PC-9 (cell line): ENCODE data around the gene ANGPTL2. TPM values are rescaled to one million over a fixed set of nuclear protein-coding genes. Genes with fewer than 3 reads are reported as not detected.

ENCODE experiments used
- BruUV-seq: library from RNA; stranded (reverse); fragments of 400-500 nt; replicated peaks from 2 replicates; lab custom pipeline; 2021; lab: Mats Ljungman, UMichigan
- CTCF ChIA-PET: fragments of 300-600 bp; sonication (Branson Sonifier 250); formaldehyde crosslinking; loops from one replicate; lab custom pipeline; 2022; ENCODE audit warnings: antibody characterized with exemption; lab: Charles Lee
- POLR2A ChIA-PET: fragments of 300-600 bp; sonication (Branson Sonifier 250); formaldehyde crosslinking; loops from one replicate; lab custom pipeline; 2022; ENCODE audit warnings: antibody characterized with exemption; ENCODE audit not compliant: unreplicated experiment; lab: Charles Lee
- DNase-seq, 2 experiments: peaks; one replicate each; pipeline versions ENCODE4 v3.0.0 to v3.0.0-alpha.2; 2015 to 2022; ENCODE audit warnings: mixed read lengths in 1 of 2
- H2AFZ ChIP-seq: fragments of 200-600 bp; sonication (generic); 2 replicates; pipeline ENCODE4 v1.8.1; 2017; ENCODE audit warnings: antibody characterized with exemption
- H3F3A ChIP-seq: fragments of 200-600 bp; sonication (generic); 2 replicates; pipeline ENCODE4 v1.8.1; 2017; ENCODE audit warnings: antibody characterized with exemption, mild to moderate bottlenecking, low read depth; ENCODE audit not compliant: insufficient read depth
- H3K27ac ChIP-seq: fragments of 200-600 bp; sonication (generic); 2 replicates; pipeline ENCODE4 v1.6.1; 2016; ENCODE audit warnings: mixed run types
- H3K27me3 ChIP-seq: fragments of 200-600 bp; sonication (generic); 2 replicates; pipeline ENCODE4 v1.6.1; 2016; ENCODE audit warnings: low read depth, mixed run types; ENCODE audit not compliant: insufficient read depth
- H3K36me3 ChIP-seq: fragments of 200-600 bp; sonication (generic); 2 replicates; pipeline ENCODE4 v1.6.1; 2016; ENCODE audit warnings: low read depth, mixed run types
- H3K4me1 ChIP-seq: fragments of 200-600 bp; sonication (generic); replicated peaks from 2 replicates; pipeline ENCODE4 v1.6.1; 2016; ENCODE audit warnings: mixed run types; ENCODE audit not compliant: insufficient read depth
- H3K4me2 ChIP-seq: fragments of 200-600 bp; sonication (generic); 2 replicates; pipeline ENCODE4 v1.6.1; 2017; ENCODE audit warnings: mixed run types
- H3K4me3 ChIP-seq: fragments of 200-600 bp; sonication (generic); 2 replicates; pipeline ENCODE4 v1.6.1; 2016; ENCODE audit warnings: mixed run types
- H3K79me2 ChIP-seq: fragments of 200-600 bp; sonication (generic); 2 replicates; pipeline ENCODE4 v1.6.1; 2017; ENCODE audit warnings: low read depth, mixed run types
- H3K9me2 ChIP-seq: fragments of 200-600 bp; sonication (generic); 2 replicates; pipeline ENCODE4 v1.8.1; 2017; ENCODE audit warnings: mild to moderate bottlenecking; ENCODE audit not compliant: insufficient read depth
- H3K9me3 ChIP-seq: fragments of 200-600 bp; sonication (generic); 2 replicates; pipeline ENCODE4 v1.8.1; 2016; ENCODE audit warnings: low read depth; ENCODE audit not compliant: insufficient read depth
- H4K20me1 ChIP-seq: fragments of 200-600 bp; sonication (generic); 2 replicates; pipeline ENCODE4 v1.8.1; 2017; ENCODE audit not compliant: insufficient read depth
- EZH2 ChIP-seq: fragments of 200-600 bp; sonication (generic); IDR thresholded peaks from 2 replicates; pipeline ENCODE4 v1.8.0; 2017; ENCODE audit warnings: antibody characterized with exemption, low read depth
- intact Hi-C: fragments of 100-400 bp; cut with micrococcal nuclease; formaldehyde crosslinking; loops from one replicate; pipeline ENCODE4 v1.10.0; 2022; ENCODE audit not compliant: unreplicated experiment
- total RNA-seq: library from RNA; stranded (reverse); gene quantifications from 2 replicates; pipeline ENCODE4 v1.2.3, GENCODE V29; 2021
- TF ChIP-seq, protein P1 (sequence below): fragments of 200-600 bp; sonication (generic); conservative IDR thresholded peaks from 2 replicates; pipeline ENCODE4 v1.6.1; 2017; ENCODE audit warnings: mixed run types, antibody characterized with exemption, mild to moderate bottlenecking, moderate library complexity

The ANGPTL2 gene
- total RNA-seq, 1 experiment from 2014 or later = 0.13 TPM

DNA sequence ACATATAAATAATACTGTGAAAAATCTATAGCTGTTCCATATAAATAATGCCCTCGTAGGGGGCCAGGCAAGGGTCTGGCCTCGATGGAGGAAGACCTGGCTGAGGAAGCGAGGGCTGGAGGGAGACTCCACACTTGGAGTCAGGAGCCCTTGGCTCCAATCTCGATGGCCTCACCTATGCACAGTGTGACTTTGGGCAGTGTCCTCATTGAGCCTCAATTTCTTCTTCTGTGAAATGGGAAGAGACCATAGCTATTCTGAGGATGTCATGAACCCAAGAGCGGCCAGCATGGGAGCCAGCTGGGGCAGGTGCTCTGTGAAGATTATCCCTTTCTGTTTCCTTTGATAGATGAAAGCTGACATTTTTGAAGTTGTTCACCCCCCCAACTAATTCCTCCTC, 24.8 kb downstream of the ANGPTL2 start:
- intact Hi-C loops = no loop called here
- no peaks in the 10 kb centered on the region for H3K9me3 ChIP-seq
- no peaks in the 10 kb centered on the region for H4K20me1 ChIP-seq
- H3K4me2 ChIP-seq = no peak overlapping the region
- no peak overlapping the region for H3K4me3 ChIP-seq
- ChIA-PET CTCF (no interaction called here), POLR2A (no interaction called here)
- H3K9me2 ChIP-seq = no peaks in the 10 kb centered on the region
- TF ChIP-seq EZH2 = no peak
- TF ChIP-seq, protein P1, sequence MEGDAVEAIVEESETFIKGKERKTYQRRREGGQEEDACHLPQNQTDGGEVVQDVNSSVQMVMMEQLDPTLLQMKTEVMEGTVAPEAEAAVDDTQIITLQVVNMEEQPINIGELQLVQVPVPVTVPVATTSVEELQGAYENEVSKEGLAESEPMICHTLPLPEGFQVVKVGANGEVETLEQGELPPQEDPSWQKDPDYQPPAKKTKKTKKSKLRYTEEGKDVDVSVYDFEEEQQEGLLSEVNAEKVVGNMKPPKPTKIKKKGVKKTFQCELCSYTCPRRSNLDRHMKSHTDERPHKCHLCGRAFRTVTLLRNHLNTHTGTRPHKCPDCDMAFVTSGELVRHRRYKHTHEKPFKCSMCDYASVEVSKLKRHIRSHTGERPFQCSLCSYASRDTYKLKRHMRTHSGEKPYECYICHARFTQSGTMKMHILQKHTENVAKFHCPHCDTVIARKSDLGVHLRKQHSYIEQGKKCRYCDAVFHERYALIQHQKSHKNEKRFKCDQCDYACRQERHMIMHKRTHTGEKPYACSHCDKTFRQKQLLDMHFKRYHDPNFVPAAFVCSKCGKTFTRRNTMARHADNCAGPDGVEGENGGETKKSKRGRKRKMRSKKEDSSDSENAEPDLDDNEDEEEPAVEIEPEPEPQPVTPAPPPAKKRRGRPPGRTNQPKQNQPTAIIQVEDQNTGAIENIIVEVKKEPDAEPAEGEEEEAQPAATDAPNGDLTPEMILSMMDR = no peak
- BruUV-seq = no TSS peak
- H2AFZ ChIP-seq = no peak overlapping the region
- no peaks in the 10 kb centered on the region for H3K79me2 ChIP-seq
- no peaks in the 10 kb centered on the region for H3K4me1 ChIP-seq
- no peak for DNase-seq
- no peaks in the 10 kb centered on the region for H3K27me3 ChIP-seq
- H3K27ac ChIP-seq = no peak overlapping the region
- H3K36me3 ChIP-seq = no peaks in the 10 kb centered on the region
- H3F3A ChIP-seq = no peaks in the 10 kb centered on the region

DNA sequence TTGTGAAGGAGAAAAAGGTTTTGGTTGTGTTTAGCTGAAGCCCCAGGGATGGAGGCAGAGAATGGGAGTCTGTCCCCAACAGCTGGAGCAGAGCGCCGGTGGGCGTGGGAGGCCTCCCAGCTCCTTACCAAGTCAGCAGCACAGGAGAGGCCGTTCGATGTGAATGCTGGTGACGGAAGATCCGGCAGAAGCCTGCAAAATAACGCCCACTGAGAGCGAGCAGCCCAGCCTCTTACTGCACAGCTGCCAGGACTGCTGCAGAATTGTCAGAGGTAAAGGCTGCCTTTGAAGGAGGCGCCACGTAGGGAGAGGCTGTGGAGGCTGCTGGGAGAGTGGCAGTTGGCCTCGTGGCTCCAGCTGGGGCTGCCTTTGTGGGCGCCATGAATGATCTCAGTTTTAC, 26.2 kb downstream of the ANGPTL2 start:
- H3K4me2 ChIP-seq = no peak overlapping the region

DNA sequence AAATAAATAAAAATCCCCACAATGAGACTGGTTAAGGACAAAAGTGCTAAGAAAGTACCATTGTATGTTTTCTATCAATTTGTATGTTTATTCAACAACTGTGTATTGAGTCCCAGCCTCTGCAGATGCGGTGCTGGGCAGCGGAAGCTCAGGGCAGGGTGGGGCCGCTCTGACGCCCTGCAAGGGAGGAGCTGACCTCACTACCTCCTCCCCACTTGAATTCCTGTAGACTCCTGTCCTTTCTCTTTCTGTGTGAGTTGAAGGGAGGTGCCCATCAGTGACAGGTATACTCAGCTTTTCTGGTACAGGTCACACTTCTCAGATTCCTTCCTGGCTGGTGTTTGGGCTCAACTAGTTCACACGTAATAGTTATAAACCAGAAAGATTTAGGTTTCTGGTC, 27.0 kb downstream of the ANGPTL2 start:
- H2AFZ ChIP-seq = no peak overlapping the region
- no peaks in the 10 kb centered on the region for H3K79me2 ChIP-seq
- no TSS peak for BruUV-seq
- H3F3A ChIP-seq = no peaks in the 10 kb centered on the region
- intact Hi-C loops = no loop called here
- no peaks in the 10 kb centered on the region for H3K36me3 ChIP-seq
- TF ChIP-seq EZH2 = no peak
- TF ChIP-seq, protein P1 = no peak
- H3K4me3 ChIP-seq = no peak overlapping the region
- no peak overlapping the region for H3K4me2 ChIP-seq
- ChIA-PET CTCF (interaction anchor here (0.6 to 0.7 kb wide), 4 partner anchors 13 to 307 kb away, joined by 3 to 9 read pairs (median 4); no protein-coding TSS in a partner anchor), POLR2A (interaction anchor here (0.6 kb wide), 1 partner anchor 16 kb away, joined by 3 read pairs; no protein-coding TSS in a partner anchor)
- H3K9me2 ChIP-seq = no peaks in the 10 kb centered on the region
- no peaks in the 10 kb centered on the region for H3K4me1 ChIP-seq
- H3K27me3 ChIP-seq = no peaks in the 10 kb centered on the region
- H3K27ac ChIP-seq = no peak overlapping the region
- peak in 1 of 2 experiments; percentile 56 for DNase-seq
- H3K9me3 ChIP-seq = no peaks in the 10 kb centered on the region
- no peaks in the 10 kb centered on the region for H4K20me1 ChIP-seq

More for the DNA sequence above, 26.2 kb downstream of the ANGPTL2 start:
- intact Hi-C loops = no loop called here
- DNase-seq = no peak
- ChIA-PET POLR2A (no interaction called here), CTCF (no interaction called here)
- H3K36me3 ChIP-seq = no peaks in the 10 kb centered on the region
- H3K27me3 ChIP-seq = no peaks in the 10 kb centered on the region
- H3K27ac ChIP-seq = no peak overlapping the region
- H2AFZ ChIP-seq = no peak overlapping the region
- H4K20me1 ChIP-seq = no peaks in the 10 kb centered on the region
- TF ChIP-seq EZH2 = no peak
- TF ChIP-seq, protein P1 = no peak
- BruUV-seq = no TSS peak
- no peak overlapping the region for H3K4me3 ChIP-seq
- H3K9me3 ChIP-seq = no peaks in the 10 kb centered on the region
- H3K4me1 ChIP-seq = no peaks in the 10 kb centered on the region
- H3K79me2 ChIP-seq = no peaks in the 10 kb centered on the region
- no peaks in the 10 kb centered on the region for H3F3A ChIP-seq
- no peaks in the 10 kb centered on the region for H3K9me2 ChIP-seq
